SIG-M5 treated with dmso at 0.1 percent for 504 hours (cell line): ENCODE data around the gene CHD5.

ENCODE experiments used
- DNase-seq: peaks from one replicate; lab custom pipeline; 2025; ENCODE audit not compliant: unreplicated experiment; lab: John Stamatoyannopoulos, UW

The CHD5 gene

DNA sequence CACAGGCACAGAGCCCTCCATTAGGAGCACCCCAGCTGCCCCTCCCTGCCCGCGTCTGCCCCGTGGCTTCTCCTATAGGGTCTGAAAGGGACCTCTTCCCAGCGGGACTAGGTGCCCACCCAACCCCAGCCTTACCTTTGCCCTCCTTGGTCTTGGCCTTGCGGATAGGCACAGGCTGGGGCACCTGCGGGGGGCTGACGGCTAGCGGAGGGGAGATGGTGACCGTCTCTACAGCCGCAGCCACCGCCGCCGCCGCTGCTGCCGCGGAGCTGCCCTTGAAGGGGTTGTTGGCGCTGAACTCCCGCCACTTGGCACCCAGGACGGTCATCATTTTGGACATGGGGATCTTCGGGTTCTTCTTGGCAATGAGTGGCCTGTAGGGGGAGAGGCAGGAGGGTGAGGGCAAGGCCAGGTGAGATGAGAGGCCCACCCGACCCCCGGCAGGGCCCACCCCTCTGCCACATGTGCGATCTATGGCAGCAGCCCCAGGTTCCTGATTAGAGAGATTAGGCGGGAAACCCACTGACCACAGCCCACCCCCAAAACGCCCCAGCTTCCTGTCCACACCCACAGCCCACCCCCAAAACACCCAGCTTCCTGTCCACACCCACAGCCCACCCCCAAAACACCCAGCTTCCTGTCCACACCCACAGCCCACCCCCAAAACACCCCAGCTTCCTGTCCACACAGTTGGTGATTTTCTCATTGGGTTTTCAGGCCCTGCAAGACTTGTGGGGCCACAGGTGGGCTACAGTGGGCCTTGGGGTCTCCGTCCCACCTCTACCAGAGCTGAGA, 25.4 kb downstream of the CHD5 start:
- DNase-seq: no peak

DNA sequence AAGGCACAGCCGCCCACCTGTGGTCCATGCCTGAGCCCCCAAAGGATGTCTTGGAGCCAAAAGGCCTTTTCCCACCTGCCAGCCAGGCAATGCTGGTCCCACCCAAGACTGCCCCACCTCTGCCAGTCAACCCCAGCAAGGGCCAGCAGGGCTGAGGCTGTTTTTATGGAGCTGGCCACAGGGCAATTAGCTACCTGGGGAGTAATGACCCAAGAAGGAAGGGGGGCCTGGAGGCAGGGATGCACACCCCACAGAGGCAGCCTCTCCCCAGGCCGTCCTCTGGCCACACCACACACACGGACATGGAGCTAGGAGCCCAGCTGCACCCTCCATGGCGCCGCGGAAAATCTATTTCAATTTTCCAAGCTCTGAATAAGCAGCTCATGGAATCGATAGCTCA, 27.2 kb downstream of the CHD5 start:
- DNase-seq: no peak

DNA sequence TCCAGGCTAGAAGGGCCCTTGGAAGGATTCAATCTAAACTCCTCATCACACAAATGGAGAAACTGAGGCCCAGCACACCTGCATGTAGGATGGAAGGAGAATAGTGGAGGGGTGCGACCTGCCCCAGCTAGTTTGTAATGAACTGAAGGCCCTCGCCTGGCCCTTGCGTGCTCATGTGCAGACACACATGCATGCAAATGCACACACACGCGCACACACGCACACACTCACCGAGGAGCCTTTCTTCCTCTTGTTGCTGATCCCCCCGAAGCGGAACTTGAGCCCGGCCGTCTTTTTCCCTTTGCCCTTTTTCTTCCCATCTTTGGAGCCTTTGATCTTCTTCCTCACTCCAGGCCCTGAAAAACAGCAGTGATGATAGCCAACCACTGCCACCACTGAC, 27.9 kb downstream of the CHD5 start:
- no peak for DNase-seq

DNA sequence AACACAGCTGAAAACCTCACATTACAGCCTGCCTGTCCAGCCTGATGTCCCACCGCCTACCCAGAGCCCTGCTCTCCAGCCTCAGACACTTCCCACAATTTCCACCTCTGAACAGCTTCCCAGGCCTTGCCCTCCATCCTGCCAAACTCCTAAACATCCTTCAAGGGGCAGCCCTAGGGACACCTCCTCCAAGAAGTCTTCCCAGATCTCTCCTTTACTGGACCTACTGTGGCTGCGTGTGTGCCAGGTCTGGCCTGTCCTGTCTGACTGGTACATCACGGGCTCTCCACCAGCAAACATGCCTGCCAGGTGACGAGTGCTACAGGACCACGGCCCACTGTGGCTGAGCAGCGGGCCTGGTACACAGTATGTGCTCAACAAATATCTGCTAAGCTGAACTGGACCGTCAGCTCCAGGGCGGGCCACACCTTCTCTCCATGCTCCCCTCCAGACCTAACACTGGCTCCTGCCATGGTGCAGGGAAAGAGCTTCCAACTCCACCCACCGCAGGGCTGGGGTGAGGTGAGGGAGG, 28.8 kb downstream of the CHD5 start:
- DNase-seq: no peak

DNA sequence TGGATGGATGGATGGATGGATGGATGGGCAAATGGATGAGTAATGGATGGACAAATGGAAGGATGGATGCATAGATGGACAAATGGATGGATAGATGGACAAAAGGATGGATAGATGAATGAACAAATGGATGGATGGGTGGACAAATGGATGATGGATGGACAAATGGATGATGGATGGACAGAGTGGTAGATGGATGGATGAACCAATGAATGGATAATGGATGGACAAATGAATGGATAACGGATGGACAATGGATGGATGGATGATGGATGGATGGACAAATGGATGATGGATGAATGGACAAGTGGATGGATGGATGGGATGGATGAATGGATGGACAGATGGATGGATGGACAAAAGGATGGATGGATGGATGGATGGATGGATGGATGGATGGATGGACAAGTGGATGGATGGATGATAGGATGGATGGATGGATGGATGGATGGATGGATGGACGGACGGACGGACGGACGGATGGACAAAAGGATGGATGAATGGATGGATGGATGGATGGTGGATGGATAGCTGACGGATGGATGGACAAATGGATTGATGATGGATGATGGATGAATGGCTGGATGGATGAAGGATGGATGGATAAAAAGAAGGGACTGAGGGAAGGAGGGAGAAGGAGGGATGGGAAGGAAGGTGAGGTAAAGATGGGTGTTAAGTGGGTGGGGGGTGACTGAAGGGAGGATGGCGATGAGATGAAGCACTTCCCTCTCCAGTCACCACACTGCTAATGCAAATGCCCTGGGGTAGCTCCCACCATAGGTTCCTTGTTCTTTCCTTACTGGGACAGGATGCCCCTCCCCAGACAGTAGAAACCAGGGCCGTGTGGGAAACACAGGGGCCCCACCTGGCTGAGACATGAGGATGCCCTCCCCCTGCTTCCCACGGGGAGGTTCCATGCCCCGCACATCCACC, 29.8 kb downstream of the CHD5 start:
- no peak for DNase-seq

DNA sequence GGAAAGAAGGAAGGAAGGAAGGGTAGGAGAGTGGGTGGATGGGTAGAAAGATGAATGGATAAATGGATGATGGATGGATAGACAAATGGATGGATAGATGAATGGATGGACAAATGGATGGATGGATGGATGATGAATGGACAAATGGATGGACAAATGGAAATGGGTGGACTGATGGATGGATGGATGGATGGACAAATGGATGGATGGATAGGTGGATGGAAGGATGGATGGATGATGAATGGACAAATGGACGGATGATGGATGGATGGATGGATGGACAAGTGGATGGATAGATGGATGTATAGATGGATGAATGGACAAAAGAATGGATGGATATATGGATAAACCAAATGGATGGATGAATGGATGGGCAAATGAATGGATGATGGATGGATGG, 30.5 kb downstream of the CHD5 start:
- DNase-seq: no peak

DNA sequence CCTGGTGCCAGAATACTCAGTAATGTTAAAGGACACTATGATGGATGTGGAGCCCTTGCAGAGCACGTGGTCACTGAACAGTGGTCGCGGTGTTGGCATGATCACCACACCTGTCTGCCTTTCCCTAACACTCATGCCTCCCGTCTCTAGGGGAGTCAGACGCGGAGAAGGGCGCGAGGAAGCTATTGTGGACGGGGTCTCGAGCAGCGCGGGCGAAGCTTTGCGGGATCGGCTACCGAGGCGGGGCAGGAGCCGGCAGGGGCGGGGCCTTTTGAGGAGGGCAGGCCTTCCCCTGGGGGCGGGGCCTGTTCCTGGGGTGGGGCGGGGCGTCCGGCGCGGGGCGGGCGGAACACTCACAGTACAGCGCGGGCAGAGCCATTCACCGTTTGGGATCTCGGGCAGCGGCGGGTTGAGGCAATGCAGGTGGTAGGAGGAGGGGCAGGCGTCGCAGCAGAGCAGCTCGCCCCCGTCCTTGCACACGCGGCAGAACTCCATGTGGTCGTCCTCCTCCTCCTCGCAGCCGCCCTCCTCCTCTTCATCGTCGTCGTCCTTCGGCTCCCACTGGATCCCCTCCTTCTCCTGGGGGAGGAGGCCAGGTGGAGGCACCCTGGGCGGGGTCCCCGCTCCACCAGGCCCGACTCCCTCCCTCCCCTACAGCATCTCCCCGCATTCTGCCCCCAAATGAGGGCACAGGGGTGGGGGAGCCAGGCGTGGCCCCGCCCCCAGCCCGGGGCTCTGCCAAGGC, 31.5 kb downstream of the CHD5 start:
- DNase-seq: peak; percentile 46

DNA sequence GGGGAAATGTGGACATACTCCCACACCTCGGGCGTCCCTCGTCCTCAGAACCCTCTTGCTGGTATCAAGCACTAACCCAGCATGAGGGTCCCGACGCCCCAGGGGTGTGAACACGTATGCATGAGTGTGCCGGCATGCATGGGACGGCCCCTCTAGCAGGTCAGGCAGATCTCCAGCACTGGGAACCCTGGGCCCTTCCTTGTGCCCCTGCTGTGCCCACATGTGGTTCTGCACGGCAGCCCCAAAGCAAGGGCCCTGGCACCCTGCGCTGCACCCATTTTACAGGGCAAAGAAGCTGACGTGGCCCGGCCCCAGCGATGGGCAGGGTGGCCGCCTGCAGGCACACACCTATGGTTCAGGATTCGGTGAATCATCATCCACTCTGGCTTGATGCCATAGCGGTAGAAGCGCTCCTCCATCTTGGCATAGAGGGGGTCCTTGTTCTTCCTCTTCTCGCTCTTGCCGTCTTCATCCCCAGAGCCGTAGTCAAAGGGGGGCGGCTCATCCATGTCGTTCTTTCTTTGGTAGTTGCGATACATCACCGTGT, 34.2 kb downstream of the CHD5 start:
- DNase-seq: no peak

DNA sequence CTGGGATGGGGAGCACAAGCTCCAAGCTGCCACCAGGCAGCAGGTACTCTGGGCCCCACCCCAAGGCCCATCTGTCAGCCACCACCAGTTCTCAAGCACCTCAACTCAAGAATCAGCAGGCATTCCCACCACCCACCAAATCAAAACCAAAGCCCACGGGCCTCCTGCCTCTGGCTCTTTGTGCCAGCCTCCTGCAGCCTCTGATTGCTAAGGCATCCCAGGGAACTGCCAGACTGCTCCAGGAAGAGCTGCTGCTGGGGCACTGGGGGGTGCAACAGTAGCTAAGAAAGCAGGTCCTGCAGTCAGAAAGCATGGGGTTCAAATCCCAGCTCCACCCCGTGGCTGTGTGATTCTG, 34.7 kb downstream of the CHD5 start:
- DNase-seq: no peak

DNA sequence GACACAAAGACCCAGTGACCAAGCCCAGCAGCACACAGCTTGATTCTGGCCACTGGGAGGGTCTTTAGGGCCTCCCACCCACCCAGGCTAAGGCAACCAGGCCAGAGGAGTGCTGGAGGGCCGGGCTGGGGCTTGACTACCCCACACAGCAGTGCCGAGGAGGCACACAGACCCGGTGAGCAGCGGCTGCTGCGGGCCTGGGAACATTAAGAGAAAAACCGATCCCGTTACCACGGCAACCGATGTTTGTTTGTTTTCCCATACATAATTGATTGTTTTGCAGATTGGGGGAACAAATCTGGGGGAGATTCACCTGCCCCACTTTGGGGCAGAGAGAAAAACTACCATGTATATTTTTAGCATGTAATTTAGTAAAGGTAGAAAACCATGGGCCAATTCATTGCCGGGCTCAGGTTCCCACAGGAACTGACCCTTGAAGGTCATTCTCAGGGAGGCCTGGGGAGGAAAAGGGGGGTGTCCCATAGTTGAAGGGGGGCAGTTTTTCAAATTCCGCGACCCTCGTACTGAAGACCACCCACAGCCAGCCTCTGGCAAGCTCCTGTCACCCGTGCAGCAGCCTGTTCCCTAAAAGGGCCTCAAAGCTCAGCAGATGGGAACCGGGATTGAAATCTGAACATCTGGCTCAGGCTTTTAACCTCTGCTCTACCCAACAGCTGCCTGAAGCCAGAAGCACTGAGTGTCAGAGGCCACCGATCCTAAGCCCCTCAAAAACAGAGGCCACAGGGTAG, 35.3 kb downstream of the CHD5 start:
- no peak for DNase-seq

DNA sequence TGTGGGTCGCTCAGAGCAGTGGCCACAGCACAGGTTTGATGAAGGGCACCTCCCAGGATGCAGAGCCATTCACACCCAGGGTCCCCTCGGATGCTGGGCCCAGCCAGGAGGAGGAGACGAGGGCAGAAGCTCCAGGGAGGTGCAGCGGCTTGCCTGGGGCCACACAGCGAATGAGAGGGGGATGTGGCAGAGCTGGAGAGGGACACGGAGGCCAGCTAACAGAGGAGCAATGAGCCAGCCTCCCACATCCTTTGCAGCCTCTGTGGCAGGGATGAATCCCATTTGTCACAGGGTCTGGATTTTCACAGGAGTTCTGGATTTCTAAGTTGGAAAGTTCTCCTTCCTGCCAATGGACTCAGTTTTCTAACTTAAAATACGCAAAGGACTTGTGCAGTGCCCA, 35.9 kb downstream of the CHD5 start:
- no peak for DNase-seq

DNA sequence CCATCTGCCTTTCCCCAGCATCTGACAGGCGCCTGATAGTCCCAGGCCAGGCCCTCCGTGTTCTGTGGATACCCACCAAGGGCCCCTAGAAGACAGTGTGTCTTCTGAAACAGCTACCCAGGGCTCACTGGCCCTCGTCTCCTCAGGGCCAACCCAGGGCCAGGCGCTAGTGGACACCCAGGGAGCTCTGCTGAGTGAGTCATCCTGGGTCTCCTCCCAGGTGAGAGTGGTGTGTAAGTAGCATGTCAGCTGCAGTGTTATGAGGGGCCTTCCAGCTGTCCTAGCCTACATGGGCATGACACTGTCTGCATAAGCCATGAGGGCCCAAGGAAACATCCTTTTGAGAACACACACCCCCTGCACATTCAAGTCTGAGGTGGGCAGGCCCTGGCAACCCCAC, 36.7 kb downstream of the CHD5 start:
- no peak for DNase-seq

DNA sequence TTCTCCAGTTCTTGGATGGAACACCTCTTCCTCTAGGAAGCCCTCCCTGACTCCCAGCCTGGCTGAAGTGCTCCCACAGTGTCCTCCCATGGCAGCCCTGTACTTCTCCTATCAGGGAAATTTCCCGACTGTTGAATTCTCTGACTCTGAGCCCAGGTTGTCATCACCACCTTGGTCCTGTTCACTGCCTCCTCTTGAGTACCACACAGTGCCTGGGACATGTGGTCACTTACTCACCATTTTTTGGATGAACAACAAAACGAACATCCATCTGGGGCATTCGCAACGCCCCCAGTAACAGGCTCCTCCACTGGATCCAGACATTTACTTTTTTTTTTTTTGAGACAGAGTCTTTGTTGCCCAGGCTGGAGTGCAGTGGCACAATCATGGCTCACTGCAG, 37.4 kb downstream of the CHD5 start:
- no peak for DNase-seq

DNA sequence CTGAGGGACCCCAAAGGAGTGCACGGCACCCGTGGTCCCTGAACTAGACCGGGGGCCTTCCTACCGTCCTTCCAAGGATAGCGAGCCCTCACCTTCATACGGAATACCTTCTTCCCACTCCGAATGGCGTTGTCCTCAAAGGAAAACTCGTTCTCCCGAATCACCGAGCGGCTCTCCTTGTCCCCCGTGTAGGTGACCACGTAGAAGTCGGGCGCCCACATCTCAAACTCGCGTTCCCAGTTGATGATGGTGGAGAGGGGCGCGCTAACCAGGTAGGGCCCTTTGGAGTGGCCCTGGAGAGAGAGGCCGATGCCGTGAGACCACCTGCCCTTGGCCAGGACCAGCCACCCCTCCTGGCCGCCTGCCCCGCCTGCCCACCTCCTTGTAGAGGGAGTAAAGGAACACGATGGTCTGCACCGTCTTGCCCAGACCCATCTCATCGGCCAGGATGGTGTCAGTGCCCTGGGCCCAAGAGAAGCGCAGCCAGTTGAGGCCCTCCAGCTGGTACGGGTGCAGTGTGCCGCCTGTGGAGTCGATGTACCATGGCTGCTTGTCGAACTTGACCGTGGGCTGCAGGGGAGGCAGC, 38.0 kb downstream of the CHD5 start:
- no peak for DNase-seq

DNA sequence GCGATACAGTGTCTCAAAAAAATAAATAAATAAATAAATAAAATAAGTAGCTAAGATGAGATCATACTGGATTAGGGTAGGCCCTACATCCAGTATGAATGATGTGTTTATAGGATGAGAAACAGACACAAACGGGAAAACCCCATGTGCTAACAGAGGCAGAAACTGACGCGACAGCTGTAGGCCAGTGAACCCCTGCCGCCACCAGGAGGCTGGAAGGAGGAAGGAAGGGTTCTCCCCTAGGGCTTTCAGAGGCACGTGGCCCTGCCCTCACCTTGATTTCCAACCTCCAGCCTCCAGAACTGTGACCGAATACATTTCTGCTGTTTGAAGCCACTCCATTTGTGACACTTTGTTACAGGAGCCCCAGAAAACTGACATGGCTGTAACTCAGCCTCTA, 38.5 kb downstream of the CHD5 start:
- peak; percentile 22 for DNase-seq

DNA sequence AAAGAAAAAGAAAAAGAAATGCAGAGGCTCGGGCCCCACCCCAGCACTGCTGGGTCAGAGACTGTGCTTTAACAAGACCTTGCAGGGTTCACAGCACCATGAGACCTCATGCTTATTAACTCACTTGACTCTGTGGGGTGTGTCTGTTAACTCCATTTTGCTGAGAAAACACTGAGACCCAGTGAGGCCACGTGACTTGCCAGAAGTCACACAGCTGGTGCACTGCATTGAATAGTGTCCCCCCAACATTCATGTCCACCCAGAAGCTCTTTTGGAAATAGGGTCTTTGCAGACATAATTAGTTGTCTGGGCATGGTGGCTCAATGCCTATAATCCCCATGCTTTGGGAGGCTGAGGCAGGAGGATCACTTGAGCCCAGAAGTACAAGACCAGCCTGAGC, 39.7 kb downstream of the CHD5 start:
- no peak for DNase-seq

DNA sequence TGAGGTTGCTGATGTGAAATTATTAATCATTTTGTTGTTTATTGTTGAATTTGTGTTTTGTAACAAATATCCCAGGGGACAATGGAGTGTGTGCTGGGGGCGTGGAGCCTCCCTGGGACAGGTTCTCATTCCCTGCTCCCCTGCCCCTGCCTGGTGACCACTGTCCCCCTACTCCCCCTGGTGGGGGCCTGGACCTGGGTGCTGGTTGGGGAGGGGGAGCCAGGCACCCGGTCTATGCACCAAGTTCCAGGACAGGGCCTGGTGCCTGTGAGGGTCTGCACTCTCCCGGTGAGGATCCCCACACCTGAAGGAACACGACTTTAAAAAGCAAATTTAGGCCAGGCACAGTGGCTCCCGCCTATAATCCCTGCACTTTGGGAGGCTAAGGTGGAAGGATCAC, 42.4 kb downstream of the CHD5 start:
- no peak for DNase-seq

DNA sequence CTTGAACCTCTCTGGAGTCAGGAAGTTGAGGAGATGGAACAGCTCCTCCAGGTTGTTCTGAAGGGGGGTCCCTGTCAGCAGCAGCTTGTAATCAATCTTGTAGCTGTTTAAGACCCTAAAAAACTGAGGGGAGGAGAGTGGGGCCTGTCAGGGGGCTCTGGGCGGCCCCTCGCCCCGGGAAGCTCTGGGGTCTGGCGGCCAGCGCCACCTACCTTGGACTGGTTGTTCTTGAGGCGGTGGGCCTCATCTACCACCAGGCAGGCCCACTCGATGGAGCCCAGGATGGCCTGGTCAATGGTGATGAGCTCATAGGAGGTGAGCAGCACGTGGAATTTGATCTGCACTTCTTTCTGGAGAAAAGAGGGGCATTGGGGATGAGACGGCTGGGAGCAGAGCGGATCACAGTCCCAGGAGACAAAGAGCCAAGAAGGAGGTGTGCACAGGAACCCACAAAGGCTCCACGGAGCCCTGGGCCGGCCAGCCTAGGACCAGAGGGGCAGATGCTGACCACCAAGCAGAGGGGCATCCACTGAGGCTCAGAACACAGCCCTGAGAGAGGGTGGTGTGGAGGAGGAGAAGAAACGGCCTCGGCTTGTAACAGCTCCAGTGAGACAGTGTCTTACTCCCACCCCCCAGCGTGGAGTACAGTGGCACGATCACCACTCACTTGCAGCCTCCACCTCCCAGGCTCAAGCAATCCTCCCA, 43.5 kb downstream of the CHD5 start:
- DNase-seq: no peak

DNA sequence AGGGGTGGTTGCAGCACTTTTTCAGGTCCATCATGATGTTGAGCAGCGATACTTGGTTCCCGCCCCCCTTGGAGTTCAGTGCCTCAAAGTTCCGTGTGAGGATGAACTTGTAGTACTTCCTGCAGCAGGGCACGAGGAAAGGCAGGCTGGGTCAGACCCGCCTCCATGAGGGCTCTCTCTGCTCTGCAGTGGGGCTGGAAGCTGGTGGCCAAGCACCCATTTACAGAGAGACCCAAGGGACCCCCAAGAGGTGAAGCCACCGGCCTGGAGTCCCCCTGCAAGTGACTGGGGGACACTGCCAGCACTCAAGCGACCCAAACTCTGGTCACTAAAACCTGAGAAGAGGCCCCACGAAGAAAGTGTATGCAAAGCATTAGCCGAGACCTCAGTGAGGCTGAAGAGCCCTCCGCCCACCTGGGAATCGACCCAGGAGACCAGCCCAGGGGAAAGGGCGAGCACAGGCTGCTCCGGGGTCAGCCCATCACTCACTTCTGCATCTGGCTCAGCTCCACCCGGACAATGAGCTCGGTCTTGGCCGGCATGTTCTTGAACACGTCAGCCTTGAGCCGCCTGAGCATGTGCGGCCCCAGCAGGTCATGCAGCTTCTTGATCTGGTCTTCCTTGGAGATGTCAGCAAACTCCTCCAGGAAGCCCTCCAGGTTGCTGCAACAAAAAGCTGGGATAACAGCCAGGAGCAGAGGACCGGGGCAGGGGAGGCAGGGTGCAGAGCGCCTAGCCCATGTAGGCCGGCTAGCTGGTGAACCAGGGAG, 45.2 kb downstream of the CHD5 start:
- DNase-seq: no peak
